Endothelial cell of umbilical vein (primary cell): Measurements from ENCODE around the gene YTHDC1. TPM values are rescaled to one million over a fixed set of nuclear protein-coding genes. Genes with fewer than 3 reads are reported as not detected.

ENCODE experiments used
- BruUV-seq: library from RNA; stranded (reverse); fragments of 400-500 nt; replicated peaks from 2 replicates; lab custom pipeline; 2021; lab: Mats Ljungman, UMichigan
- CTCF ChIA-PET: fragments of 300-600, 350-600 bp; sonication (Branson Sonifier 250); formaldehyde crosslinking; loops from one replicate; lab custom pipeline; 2021; ENCODE audit warnings: antibody characterized with exemption, inconsistent platforms; lab: Charles Lee
- POLR2A ChIA-PET: fragments of 300-600, 350-600 bp; sonication (Branson Sonifier 250); formaldehyde crosslinking; loops from one replicate; lab custom pipeline; 2021; ENCODE audit warnings: antibody characterized with exemption, inconsistent platforms; lab: Charles Lee
- DNase-seq: peaks from one replicate; pipeline ENCODE4 v3.0.0-alpha.2; 2011; ENCODE audit warnings: low read depth, low spot score
- FAIRE-seq: peaks from 2 replicates; lab custom pipeline; 2011; peaks lifted over from hg19 to GRCh38; lab: Jason Lieb, UNC
- H2AFZ ChIP-seq: 2 replicates; pipeline ENCODE4 v1.6.0; 2012; ENCODE audit warnings: low read depth, low read length, control low read depth, inconsistent platforms
- H3K27ac ChIP-seq: 2 replicates; pipeline ENCODE4 v1.5.1; 2011; ENCODE audit warnings: low read depth, mild to moderate bottlenecking, control low read depth, low read length, moderate library complexity; ENCODE audit not compliant: insufficient read depth
- H3K27me3 ChIP-seq, 2 experiments: 2 replicates each; pipeline versions ENCODE4 v1.6.0 to v1.6.1; 2011; ENCODE audit warnings: low read length in 2 of 2, mixed read lengths in 1 of 2; ENCODE audit not compliant: control insufficient read depth in 2 of 2, insufficient read depth in 2 of 2
- H3K36me3 ChIP-seq, 2 experiments: 2 replicates in 1 of 2; 3 replicates in 1 of 2; pipeline ENCODE4 v1.5.1; 2011; ENCODE audit warnings: low read length in 2 of 2, mild to moderate bottlenecking in 1 of 2, moderate library complexity in 1 of 2; ENCODE audit not compliant: control insufficient read depth in 2 of 2, insufficient read depth in 2 of 2; ENCODE audit errors: extremely low read depth in 1 of 2
- H3K4me1 ChIP-seq: 3 replicates; pipeline ENCODE4 v1.5.1; 2011; ENCODE audit warnings: mild to moderate bottlenecking, low read length; ENCODE audit not compliant: control insufficient read depth, insufficient read depth; ENCODE audit errors: extremely low read depth
- H3K4me2 ChIP-seq: 2 replicates; pipeline ENCODE4 v1.6.1; 2011; ENCODE audit warnings: low read length, control low read depth, mixed read lengths; ENCODE audit not compliant: insufficient read depth
- H3K4me3 ChIP-seq, 3 experiments: fragments of 200-600 bp in 1 of 3; sonication (generic), shearing (Covaris generic) in 1 of 3; replicated peaks in 1 of 3; 2 replicates each; pipeline ENCODE4 v1.5.1; 2011 to 2016; ENCODE audit warnings: control low read depth in 3 of 3, low read length in 3 of 3, mild to moderate bottlenecking in 2 of 3, inconsistent platforms in 1 of 3, low read depth in 1 of 3, moderate library complexity in 1 of 3; ENCODE audit not compliant: insufficient read depth in 1 of 3
- H3K79me2 ChIP-seq: 2 replicates; pipeline ENCODE4 v1.6.0; 2012; ENCODE audit warnings: low read length, inconsistent platforms; ENCODE audit not compliant: control insufficient read depth, insufficient read depth
- H3K9ac ChIP-seq: replicated peaks from 2 replicates; pipeline ENCODE3; 2011; ENCODE audit warnings: low read length, control low read depth; ENCODE audit not compliant: insufficient read depth; ENCODE audit errors: extremely low read depth
- H3K9me1 ChIP-seq: replicated peaks from 3 replicates; pipeline ENCODE4 v1.6.0; 2011; ENCODE audit warnings: mild to moderate bottlenecking, low read length; ENCODE audit not compliant: control insufficient read depth, insufficient read depth; ENCODE audit errors: extremely low read depth
- H3K9me3 ChIP-seq: replicated peaks from 2 replicates; pipeline ENCODE4 v1.5.1; 2012; ENCODE audit warnings: low read length, inconsistent platforms; ENCODE audit not compliant: control insufficient read depth, insufficient read depth
- H4K20me1 ChIP-seq: replicated peaks from 2 replicates; pipeline ENCODE3; 2011; ENCODE audit warnings: mild to moderate bottlenecking, low read length; ENCODE audit not compliant: control insufficient read depth, insufficient read depth; ENCODE audit errors: extremely low read depth
- EZH2 ChIP-seq: IDR thresholded peaks from 2 replicates; pipeline ENCODE4 v1.6.1; 2012; ENCODE audit warnings: borderline replicate concordance, low read depth, mild to moderate bottlenecking, moderate library complexity, low read length, inconsistent platforms; ENCODE audit not compliant: severe bottlenecking
- FOS ChIP-seq: IDR thresholded peaks from 2 replicates; pipeline ENCODE4 v1.6.1; 2011; ENCODE audit warnings: mild to moderate bottlenecking, low read length, moderate library complexity, borderline replicate concordance; ENCODE audit not compliant: insufficient read depth
- GATA2 ChIP-seq: IDR thresholded peaks from 2 replicates; pipeline ENCODE4 v1.7.0; 2011; ENCODE audit warnings: low read depth, mild to moderate bottlenecking, moderate library complexity, mixed read lengths, low read length; ENCODE audit not compliant: insufficient read length, insufficient read depth
- JUN ChIP-seq: IDR thresholded peaks from 2 replicates; pipeline ENCODE4 v1.6.1; 2011; ENCODE audit warnings: borderline replicate concordance, low read depth; ENCODE audit not compliant: insufficient read length, insufficient read depth
- MYC ChIP-seq: IDR thresholded peaks from one replicate; pipeline ENCODE4 v1.6.1; 2011; ENCODE audit warnings: mild to moderate bottlenecking, low read depth, low read length
- POLR2A ChIP-seq: IDR thresholded peaks from 2 replicates; pipeline ENCODE4 v1.6.1; 2012; ENCODE audit warnings: low read depth, mild to moderate bottlenecking, control low read depth, low read length
- POLR2AphosphoS5 ChIP-seq: IDR thresholded peaks from 2 replicates; pipeline ENCODE4 v1.6.1; 2012; ENCODE audit warnings: low read depth, mild to moderate bottlenecking, control low read depth, low read length, moderate library complexity; ENCODE audit not compliant: insufficient read depth
- dilution Hi-C: fragments of 300-500 bp; cut with MboI; formaldehyde crosslinking; loops from one replicate; pipeline ENCODE4 v1.15.0; 2019; ENCODE audit warnings: low sequenced_read_pairs; ENCODE audit not compliant: extremely low pct_ligation_motif_present
- intact Hi-C: fragments of 100-400 bp; cut with micrococcal nuclease; formaldehyde crosslinking; loops from one replicate; pipeline ENCODE4 v1.10.0; 2022
- polyA plus RNA-seq, 4 experiments: library from polyadenylated mRNA; depleted of rRNA in 3 of 4; stranded (reverse) in 3 of 4; unstranded in 1 of 4; fragments of >200 nt; gene quantifications; 2 replicates each; pipeline versions ENCODE4 v1.2.1 to v1.2.3, GENCODE V29; 2011 to 2012; ENCODE audit warnings: missing spikeins in 1 of 4
- total RNA-seq: library from RNA; stranded (reverse); gene quantifications from 2 replicates; pipeline ENCODE4 v1.2.3, GENCODE V29; 2021
- TF ChIP-seq, protein P1 (sequence below): IDR thresholded peaks from 2 replicates; pipeline ENCODE4 v1.6.1; 2011; ENCODE audit not compliant: insufficient read depth, insufficient read length
- TF ChIP-seq, protein P2 (sequence below), 2 donors: IDR thresholded peaks; 1 replicate in 1 of 2; 2 replicates in 1 of 2; pipeline ENCODE4 v1.5.1; 2011; ENCODE audit warnings: low read length in 2 of 2, mild to moderate bottlenecking in 2 of 2, moderate library complexity in 2 of 2, control low read depth in 1 of 2, inconsistent platforms in 1 of 2, low read depth in 1 of 2; ENCODE audit not compliant: insufficient read depth in 1 of 2; ENCODE audit errors: extremely low read depth in 1 of 2

Gene YTHDC1
- total and polyA plus RNA-seq, 2 donors (not counting 3 experiments of a cell fraction or from before 2014, with no cell fraction given): 17.8 to 60.4 TPM

DNA sequence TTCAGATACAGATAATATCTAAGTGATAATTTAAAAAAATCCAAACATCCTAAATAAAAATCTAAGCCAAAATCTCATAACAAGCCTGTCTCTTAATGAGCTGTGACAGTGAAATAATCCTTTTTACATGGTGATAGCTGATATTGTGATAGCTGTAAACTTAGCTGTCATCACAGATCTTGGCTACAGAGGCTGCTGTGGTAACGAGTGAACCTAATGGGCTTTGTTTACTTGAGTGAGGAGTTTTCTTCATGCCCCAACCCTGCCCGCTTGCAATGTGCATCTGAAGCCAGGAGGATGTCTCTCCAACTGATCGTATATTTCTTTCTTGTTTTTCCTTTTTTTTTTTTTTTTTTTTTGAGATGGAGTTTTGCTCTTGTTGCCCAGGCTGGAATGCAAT lies 41.5 kb upstream of the YTHDC1 start:
- DNase-seq: no peak
- Histone ChIP-seq H3K9ac (no peak overlapping the region), H3K4me3 (no peak overlapping the region), H2AFZ (no peak overlapping the region), H3K27ac (no peak overlapping the region), H3K79me2 (no peaks in the 10 kb centered on the region), H4K20me1 (no peaks in the 10 kb centered on the region), H3K36me3 (no peaks in the 10 kb centered on the region), H3K27me3 (no peaks in the 10 kb centered on the region), H3K4me2 (no peak overlapping the region), H3K9me3 (no peaks in the 10 kb centered on the region), H3K4me1 (no peaks in the 10 kb centered on the region), H3K9me1 (no peaks in the 10 kb centered on the region)
- CTCF ChIA-PET: interaction anchor here (0.7 kb wide), 1 partner anchor 10 kb away, joined by 3 read pairs; no protein-coding TSS in a partner anchor
- intact Hi-C loops: no loop called here
- FAIRE-seq: no peak
- no peak for TF ChIP-seq MYC
- no TSS peak for BruUV-seq
- dilution Hi-C loops: no loop called here
- POLR2A ChIA-PET: no interaction called here

DNA sequence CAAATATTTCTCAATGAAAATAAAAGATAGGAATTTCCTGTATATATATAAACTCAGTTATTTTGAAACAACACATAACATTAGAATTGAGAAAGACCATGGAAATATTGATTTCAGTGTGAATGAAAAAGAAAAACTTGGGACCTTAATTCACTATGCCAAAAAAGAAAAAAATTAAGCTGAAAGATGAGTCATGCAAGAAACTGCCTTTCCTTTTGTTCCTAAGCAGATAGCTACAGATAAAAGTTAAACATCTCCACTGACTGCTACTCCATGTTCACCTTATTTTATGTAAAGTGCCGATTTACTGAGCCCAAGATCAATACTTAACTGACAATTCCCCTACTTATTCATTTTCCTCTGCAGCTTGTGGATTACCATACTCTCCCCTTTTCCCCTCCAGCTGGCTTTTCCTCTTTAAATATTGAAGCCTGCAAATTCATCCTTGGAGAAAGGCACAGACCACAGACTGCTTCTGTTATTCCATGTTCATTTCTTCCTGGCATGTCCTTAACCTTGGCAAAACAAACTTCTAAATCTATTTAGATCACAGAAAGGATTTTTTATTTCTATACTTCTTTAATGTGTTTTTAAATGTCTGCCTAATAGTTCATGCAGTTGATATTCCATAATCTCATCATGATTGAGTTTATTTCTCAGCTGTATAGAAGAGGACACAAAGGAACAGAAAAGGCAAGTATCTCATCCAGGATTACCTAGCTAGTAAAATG lies 40.5 kb upstream of the YTHDC1 start:
- TF ChIP-seq JUN (no peak), POLR2AphosphoS5 (no peak), POLR2A (no peak), FOS (no peak), MYC (no peak), EZH2 (no peak), GATA2 (no peak)
- TF ChIP-seq, protein P1, sequence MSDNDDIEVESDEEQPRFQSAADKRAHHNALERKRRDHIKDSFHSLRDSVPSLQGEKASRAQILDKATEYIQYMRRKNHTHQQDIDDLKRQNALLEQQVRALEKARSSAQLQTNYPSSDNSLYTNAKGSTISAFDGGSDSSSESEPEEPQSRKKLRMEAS: no peak
- TF ChIP-seq, protein P2, sequence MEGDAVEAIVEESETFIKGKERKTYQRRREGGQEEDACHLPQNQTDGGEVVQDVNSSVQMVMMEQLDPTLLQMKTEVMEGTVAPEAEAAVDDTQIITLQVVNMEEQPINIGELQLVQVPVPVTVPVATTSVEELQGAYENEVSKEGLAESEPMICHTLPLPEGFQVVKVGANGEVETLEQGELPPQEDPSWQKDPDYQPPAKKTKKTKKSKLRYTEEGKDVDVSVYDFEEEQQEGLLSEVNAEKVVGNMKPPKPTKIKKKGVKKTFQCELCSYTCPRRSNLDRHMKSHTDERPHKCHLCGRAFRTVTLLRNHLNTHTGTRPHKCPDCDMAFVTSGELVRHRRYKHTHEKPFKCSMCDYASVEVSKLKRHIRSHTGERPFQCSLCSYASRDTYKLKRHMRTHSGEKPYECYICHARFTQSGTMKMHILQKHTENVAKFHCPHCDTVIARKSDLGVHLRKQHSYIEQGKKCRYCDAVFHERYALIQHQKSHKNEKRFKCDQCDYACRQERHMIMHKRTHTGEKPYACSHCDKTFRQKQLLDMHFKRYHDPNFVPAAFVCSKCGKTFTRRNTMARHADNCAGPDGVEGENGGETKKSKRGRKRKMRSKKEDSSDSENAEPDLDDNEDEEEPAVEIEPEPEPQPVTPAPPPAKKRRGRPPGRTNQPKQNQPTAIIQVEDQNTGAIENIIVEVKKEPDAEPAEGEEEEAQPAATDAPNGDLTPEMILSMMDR (IDR thresholded peaks at IDR 0.05; ENCODE audit: extremely low read depth in 1 of 2, insufficient read depth in 1 of 2, low read depth in 1 of 2, low read length in 2 of 2): no peak
- H2AFZ ChIP-seq: no peak overlapping the region
- dilution Hi-C loops (no loop called here), intact Hi-C loops (no loop called here)
- no peaks in the 10 kb centered on the region for H3K9me1 ChIP-seq
- H3K4me2 ChIP-seq: no peak overlapping the region
- H3K4me1 ChIP-seq: no peaks in the 10 kb centered on the region
- BruUV-seq: no TSS peak
- no peaks in the 10 kb centered on the region for H4K20me1 ChIP-seq
- POLR2A ChIA-PET: no interaction called here
- no peaks in the 10 kb centered on the region for H3K9me3 ChIP-seq
- no peak overlapping the region for H3K4me3 ChIP-seq
- no peaks in the 10 kb centered on the region for H3K79me2 ChIP-seq
- H3K27me3 ChIP-seq: no peaks in the 10 kb centered on the region
- no peaks in the 10 kb centered on the region for H3K36me3 ChIP-seq
- no peak overlapping the region for H3K9ac ChIP-seq
- CTCF ChIA-PET: interaction anchor here (0.5 to 1.3 kb wide), 3 partner anchors 14 to 216 kb away, joined by 4 to 9 read pairs (median 5); no protein-coding TSS in a partner anchor
- DNase-seq: no peak
- no peak overlapping the region for H3K27ac ChIP-seq
- FAIRE-seq: no peak
